HL-60/S4 treated with retinoic acid at 250 ng/mL for 4 days and 3 days (cell line): Measurements from ENCODE around the gene MAST4.
"Not testable (repeated sequence)": the region's sequence is repeated elsewhere in the genome, so short reads cannot be mapped to it uniquely, and the experiment has no call there.

ENCODE experiments used
- in situ Hi-C: fragments of 300-500 bp; cut with MboI; formaldehyde crosslinking; loops from 2 replicates; pipeline ENCODE4 v1.7.0; 2022; ENCODE audit warnings: low sequenced_read_pairs

Gene MAST4

GRCh38 chr5:67165526-67166459, 569.6 kb downstream of the MAST4 start:
- in situ Hi-C loops = no loop called here

- in situ Hi-C loops = no loop called here
Measured at GRCh38 chr5:67166460-67167285, 570.5 kb downstream of the MAST4 start.

- in situ Hi-C loops = no loop called here
Measured at GRCh38 chr5:67168069-67168468, 571.9 kb downstream of the MAST4 start.

GRCh38 chr5:67170767-67171166, 574.6 kb downstream of the MAST4 start:
- in situ Hi-C loops = no loop called here

- in situ Hi-C loops = not testable (repeated sequence)
Measured at GRCh38 chr5:67173351-67173750, 577.2 kb downstream of the MAST4 start.

GRCh38 chr5:67173959-67174358, 577.8 kb downstream of the MAST4 start:
- in situ Hi-C loops = no loop called here

- in situ Hi-C loops = no loop called here
Measured at GRCh38 chr5:67176936-67177335, 580.7 kb downstream of the MAST4 start.

GRCh38 chr5:67178085-67178484, 581.9 kb downstream of the MAST4 start:
- in situ Hi-C loops = no loop called here

- in situ Hi-C loops = no loop called here
Measured at GRCh38 chr5:67178966-67179365, 582.8 kb downstream of the MAST4 start.

- in situ Hi-C loops = no loop called here
Measured at GRCh38 chr5:67179697-67180361, 583.6 kb downstream of the MAST4 start.

- in situ Hi-C loops = no loop called here
Measured at GRCh38 chr5:67181648-67182221, 585.5 kb downstream of the MAST4 start.

- in situ Hi-C loops = no loop called here
Measured at GRCh38 chr5:67182301-67182790, 586.2 kb downstream of the MAST4 start.

- in situ Hi-C loops = no loop called here
Measured at GRCh38 chr5:67183859-67184258, 587.7 kb downstream of the MAST4 start.

- in situ Hi-C loops = no loop called here
Measured at GRCh38 chr5:67187006-67187715, 591.0 kb downstream of the MAST4 start.

- in situ Hi-C loops = no loop called here
Measured at GRCh38 chr5:67188274-67189078, 592.3 kb downstream of the MAST4 start.

GRCh38 chr5:67189079-67189354, 592.8 kb downstream of the MAST4 start:
- in situ Hi-C loops = no loop called here

GRCh38 chr5:67189931-67190330, 593.7 kb downstream of the MAST4 start:
- in situ Hi-C loops = no loop called here

- in situ Hi-C loops = no loop called here
Measured at GRCh38 chr5:67190410-67190809, 594.2 kb downstream of the MAST4 start.

- in situ Hi-C loops = no loop called here
Measured at GRCh38 chr5:67190861-67191260, 594.7 kb downstream of the MAST4 start.
